Measurements from ENCODE around the gene ERMN. TPM values are rescaled to one million over a fixed set of nuclear protein-coding genes. Genes with fewer than 3 reads are reported as not detected.

ERMN gene
- total RNA-seq, 1 experiment from 2014 or later, result 0.59 TPM

GRCh38 chr2:157311706-157312105 lies 13.9 kb downstream of the ERMN start:
- H3K27ac Mint-ChIP-seq, result no peak overlapping the region
- ATAC-seq (no peak), DNase-seq (ENCODE audit: low spot score) (no peak)
- no peaks in the 10 kb centered on the region for H3K9me3 Mint-ChIP-seq
- no peak overlapping the region for H3K4me3 Mint-ChIP-seq
- POLR2A ChIA-PET, result no interaction called here
- H3K36me3 Mint-ChIP-seq, result no peaks in the 10 kb centered on the region
- TF ChIP-seq IRF2 (CRISPR knock-in tag; IDR thresholded peaks at IDR 0.05; ENCODE audit: borderline replicate concordance, low read depth) (no peak), E2F5 (CRISPR knock-in tag; IDR thresholded peaks at IDR 0.05) (no peak), CREB1 (CRISPR knock-in tag; IDR thresholded peaks at IDR 0.05) (no peak), ZNF423 (CRISPR knock-in tag; IDR thresholded peaks at IDR 0.05) (no peak), ATF3 (CRISPR knock-in tag; conservative IDR thresholded peaks at IDR 0.05) (no peak), GRHL2 (CRISPR knock-in tag; IDR thresholded peaks at IDR 0.05; ENCODE audit: insufficient replicate concordance, severe bottlenecking) (no peak), MXD4 (CRISPR knock-in tag; IDR thresholded peaks at IDR 0.05; ENCODE audit: borderline replicate concordance) (no peak), PREB (CRISPR knock-in tag; IDR thresholded peaks at IDR 0.05; ENCODE audit: borderline replicate concordance) (no peak), KAT7 (CRISPR knock-in tag; IDR thresholded peaks at IDR 0.05; ENCODE audit: borderline replicate concordance) (no peak), CBFB (CRISPR knock-in tag; IDR thresholded peaks at IDR 0.05; ENCODE audit: low read depth) (no peak), ATF6 (CRISPR knock-in tag; IDR thresholded peaks at IDR 0.05) (no peak), NR1H2 (CRISPR knock-in tag; IDR thresholded peaks at IDR 0.05) (no peak), TCF7 (CRISPR knock-in tag; IDR thresholded peaks at IDR 0.05; ENCODE audit: low read depth) (no peak), NFYB (CRISPR knock-in tag; conservative IDR thresholded peaks at IDR 0.05; ENCODE audit: low read depth) (no peak), HMGA2 (CRISPR knock-in tag; IDR thresholded peaks at IDR 0.05) (no peak), ZNF425 (CRISPR knock-in tag; conservative IDR thresholded peaks at IDR 0.05) (no peak), EMX1 (CRISPR knock-in tag; IDR thresholded peaks at IDR 0.05) (no peak)
- H3K4me1 Mint-ChIP-seq, result peaks cover 35% of the 10 kb centered on the region
- CTCF ChIA-PET, result interaction anchor here (1.4 to 2.7 kb wide), 3 partner anchors 9 to 25 kb away, joined by 8 to 13 read pairs (median 9); no protein-coding TSS in a partner anchor
- no peaks in the 10 kb centered on the region for H3K27me3 Mint-ChIP-seq (ENCODE audit: low read depth)

GRCh38 chr2:157309878-157310277 lies 15.7 kb downstream of the ERMN start:
- H3K27me3 Mint-ChIP-seq (ENCODE audit: low read depth), result no peaks in the 10 kb centered on the region
- DNase-seq (ENCODE audit: low spot score) (no peak), ATAC-seq (no peak)
- CTCF ChIA-PET, result interaction anchor here (0.8 to 2.7 kb wide), 4 partner anchors 16 to 144 kb away, joined by 3 to 13 read pairs (median 3); no protein-coding TSS in a partner anchor
- peaks cover 24% of the 10 kb centered on the region for H3K4me1 Mint-ChIP-seq
- H3K36me3 Mint-ChIP-seq, result no peaks in the 10 kb centered on the region
- no peaks in the 10 kb centered on the region for H3K9me3 Mint-ChIP-seq
- H3K27ac Mint-ChIP-seq, result no peak overlapping the region
- POLR2A ChIA-PET, result no interaction called here
- no peak overlapping the region for H3K4me3 Mint-ChIP-seq
- TF ChIP-seq ETV6 (CRISPR knock-in tag; IDR thresholded peaks at IDR 0.05), result no peak
- no peak for TF ChIP-seq JUN (CRISPR knock-in tag; IDR thresholded peaks at IDR 0.05)
- no peak for TF ChIP-seq NR2C2 (CRISPR knock-in tag; IDR thresholded peaks at IDR 0.05)
- no peak for TF ChIP-seq TEAD1 (CRISPR knock-in tag; IDR thresholded peaks at IDR 0.05)
- TF ChIP-seq ATF6 (CRISPR knock-in tag; IDR thresholded peaks at IDR 0.05), result no peak
- TF ChIP-seq USF1 (CRISPR knock-in tag; IDR thresholded peaks at IDR 0.05), result no peak
- TF ChIP-seq FOXJ3 (CRISPR knock-in tag; IDR thresholded peaks at IDR 0.05; ENCODE audit: borderline replicate concordance), result no peak
- TF ChIP-seq KAT7 (CRISPR knock-in tag; IDR thresholded peaks at IDR 0.05; ENCODE audit: borderline replicate concordance), result no peak
- TF ChIP-seq ZNF425 (CRISPR knock-in tag; conservative IDR thresholded peaks at IDR 0.05), result no peak

Data from WTC11 (cell line).